ENCODE data around the gene E4F1. TPM values are rescaled to one million over a fixed set of nuclear protein-coding genes. Genes with fewer than 3 reads are reported as not detected.

The E4F1 gene
- total and polyA plus RNA-seq, 5 donors from 2014 or later: 11.6 to 38.7 (median 14.9) TPM

DNA sequence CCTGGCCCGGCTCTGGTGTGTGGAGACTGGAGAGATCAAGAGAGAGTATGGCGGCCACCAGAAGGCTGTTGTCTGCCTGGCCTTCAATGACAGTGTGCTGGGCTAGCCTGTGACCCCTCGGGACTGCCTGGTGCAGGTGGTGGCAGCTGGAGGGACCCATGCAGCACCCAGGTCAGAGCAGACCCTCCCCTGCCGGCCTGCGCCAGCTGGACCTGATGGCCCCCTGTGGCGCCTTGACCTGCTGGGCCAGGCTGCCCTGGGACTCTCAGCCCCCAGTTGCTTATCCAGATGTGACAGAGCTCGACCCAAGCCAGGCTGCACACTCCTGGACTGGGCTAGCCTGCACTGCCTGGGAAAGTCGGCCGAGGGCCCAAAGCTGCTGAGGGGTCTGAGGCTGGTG is 14.6 kb upstream of the E4F1 start:
- Histone ChIP-seq H3K9me3 (ENCODE audit: control insufficient read depth in 2 of 2, low read length in 2 of 2) (no peaks in the 10 kb centered on the region), H3K4me3 (ENCODE audit: low read depth, low read length) (no peak overlapping the region), H3K36me3 (ENCODE audit: control insufficient read depth, insufficient read depth, low read length) (peaks cover 9% of the 10 kb centered on the region), H3K4me1 (ENCODE audit: control insufficient read depth, insufficient read depth, low read length, poor library complexity, severe bottlenecking) (peaks cover 31% of the 10 kb centered on the region), H3K27me3 (ENCODE audit: control insufficient read depth, insufficient read depth, low read length) (no peaks in the 10 kb centered on the region), H3K27ac (ENCODE audit: insufficient read depth, low read length, poor library complexity, severe bottlenecking) (no peak overlapping the region)
- DNase-seq: no peak
- H3K27ac Mint-ChIP-seq: no peak overlapping the region
- H3K36me3 Mint-ChIP-seq: no peaks in the 10 kb centered on the region
- ATAC-seq (ENCODE audit: low read depth in 2 of 2): no peak
- H3K9me3 Mint-ChIP-seq: peaks cover 0 to 1% (median 0%) of the 10 kb centered on the region in 7 donors
- H3K4me1 Mint-ChIP-seq: peaks cover 0 to 37% (median 12%) of the 10 kb centered on the region in 4 donors
- no peak overlapping the region for H3K4me3 Mint-ChIP-seq
- no peaks in the 10 kb centered on the region for H3K27me3 Mint-ChIP-seq

DNA sequence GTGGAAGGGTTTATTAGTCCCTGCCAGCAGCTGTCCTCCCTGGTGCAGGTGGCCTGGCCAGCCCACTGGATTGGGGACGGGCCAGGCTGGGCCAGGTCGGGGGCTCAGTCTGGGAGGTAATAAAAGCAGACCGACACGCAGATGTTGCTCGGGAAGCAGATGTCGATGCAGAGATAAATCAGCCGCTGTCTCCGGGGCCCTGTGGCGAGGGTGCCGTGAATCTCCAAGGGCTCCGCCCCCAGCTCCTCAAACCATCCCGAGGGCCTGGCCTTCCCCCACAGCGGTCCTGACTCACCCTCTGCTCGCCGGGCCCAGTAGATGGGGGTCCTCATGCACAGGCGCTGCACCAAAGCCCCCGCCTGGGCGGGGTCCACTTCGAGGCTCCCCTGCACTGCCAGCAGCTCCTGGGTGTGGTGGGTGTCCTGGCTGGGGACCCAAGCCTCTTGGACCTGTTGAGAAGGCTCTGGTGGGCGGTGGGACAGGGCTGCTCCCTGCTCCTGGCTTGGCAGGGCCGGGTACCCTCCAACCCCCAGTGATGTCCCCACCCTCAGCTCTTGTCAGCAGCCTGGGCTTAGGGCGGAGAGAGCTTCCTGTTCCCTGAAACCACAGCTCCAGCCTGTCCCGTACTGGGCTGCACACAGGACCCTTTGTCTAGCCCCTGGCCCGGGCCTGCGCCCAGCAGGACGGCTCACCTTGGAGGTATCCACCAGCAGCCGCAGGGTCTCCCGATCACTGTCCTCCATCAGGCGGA is 14.0 kb upstream of the E4F1 start:
- no peak for DNase-seq
- Histone ChIP-seq H3K36me3 (ENCODE audit: control insufficient read depth, insufficient read depth, low read length) (peaks cover 9% of the 10 kb centered on the region), H3K27me3 (ENCODE audit: control insufficient read depth, insufficient read depth, low read length) (no peaks in the 10 kb centered on the region), H3K4me1 (ENCODE audit: control insufficient read depth, insufficient read depth, low read length, poor library complexity, severe bottlenecking) (peaks cover 36% of the 10 kb centered on the region), H3K27ac (ENCODE audit: insufficient read depth, low read length, poor library complexity, severe bottlenecking) (no peak overlapping the region), H3K4me3 (ENCODE audit: low read depth, low read length) (no peak overlapping the region), H3K9me3 (ENCODE audit: control insufficient read depth in 2 of 2, low read length in 2 of 2) (no peaks in the 10 kb centered on the region)
- H3K4me3 Mint-ChIP-seq: peak overlapping the region in 1 of 4 donors; percentile 43
- no peaks in the 10 kb centered on the region for H3K36me3 Mint-ChIP-seq
- H3K9me3 Mint-ChIP-seq: peaks cover 0 to 1% (median 0%) of the 10 kb centered on the region in 7 donors
- peaks cover 0 to 36% (median 11%) of the 10 kb centered on the region in 4 donors for H3K4me1 Mint-ChIP-seq
- no peaks in the 10 kb centered on the region for H3K27me3 Mint-ChIP-seq
- H3K27ac Mint-ChIP-seq: no peak overlapping the region
- no peak for ATAC-seq (ENCODE audit: low read depth in 2 of 2)

DNA sequence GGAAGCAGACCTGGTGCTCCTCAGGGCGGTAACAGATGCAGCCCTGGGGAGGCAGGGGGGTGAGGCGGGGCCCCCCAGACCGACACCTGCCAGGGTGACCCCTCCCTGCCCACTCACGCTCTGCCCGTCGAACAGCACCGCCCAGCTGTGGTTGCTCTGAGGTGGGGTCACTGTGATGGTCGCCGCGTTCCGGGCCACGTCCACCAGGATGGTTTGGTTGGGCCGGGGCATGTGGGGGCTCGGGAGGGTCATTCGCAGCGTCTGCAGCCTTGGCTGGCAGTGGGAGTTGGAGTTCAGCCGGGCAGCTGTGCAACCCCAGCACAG is 13.4 kb upstream of the E4F1 start:
- Histone ChIP-seq H3K27ac (ENCODE audit: insufficient read depth, low read length, poor library complexity, severe bottlenecking) (no peak overlapping the region), H3K27me3 (ENCODE audit: control insufficient read depth, insufficient read depth, low read length) (no peaks in the 10 kb centered on the region), H3K4me3 (ENCODE audit: low read depth, low read length) (no peak overlapping the region), H3K36me3 (ENCODE audit: control insufficient read depth, insufficient read depth, low read length) (peaks cover 9% of the 10 kb centered on the region), H3K9me3 (ENCODE audit: control insufficient read depth in 2 of 2, low read length in 2 of 2) (no peaks in the 10 kb centered on the region), H3K4me1 (ENCODE audit: control insufficient read depth, insufficient read depth, low read length, poor library complexity, severe bottlenecking) (peaks cover 31% of the 10 kb centered on the region)
- Mint-ChIP-seq H3K27me3 (no peaks in the 10 kb centered on the region), H3K4me3 (no peak overlapping the region), H3K36me3 (no peaks in the 10 kb centered on the region), H3K9me3 (peaks cover 0 to 1% (median 0%) of the 10 kb centered on the region in 7 donors), H3K4me1 (peaks cover 0 to 32% (median 10%) of the 10 kb centered on the region in 4 donors), H3K27ac (no peak overlapping the region)
- DNase-seq (no peak), ATAC-seq (ENCODE audit: low read depth in 2 of 2) (no peak)

DNA sequence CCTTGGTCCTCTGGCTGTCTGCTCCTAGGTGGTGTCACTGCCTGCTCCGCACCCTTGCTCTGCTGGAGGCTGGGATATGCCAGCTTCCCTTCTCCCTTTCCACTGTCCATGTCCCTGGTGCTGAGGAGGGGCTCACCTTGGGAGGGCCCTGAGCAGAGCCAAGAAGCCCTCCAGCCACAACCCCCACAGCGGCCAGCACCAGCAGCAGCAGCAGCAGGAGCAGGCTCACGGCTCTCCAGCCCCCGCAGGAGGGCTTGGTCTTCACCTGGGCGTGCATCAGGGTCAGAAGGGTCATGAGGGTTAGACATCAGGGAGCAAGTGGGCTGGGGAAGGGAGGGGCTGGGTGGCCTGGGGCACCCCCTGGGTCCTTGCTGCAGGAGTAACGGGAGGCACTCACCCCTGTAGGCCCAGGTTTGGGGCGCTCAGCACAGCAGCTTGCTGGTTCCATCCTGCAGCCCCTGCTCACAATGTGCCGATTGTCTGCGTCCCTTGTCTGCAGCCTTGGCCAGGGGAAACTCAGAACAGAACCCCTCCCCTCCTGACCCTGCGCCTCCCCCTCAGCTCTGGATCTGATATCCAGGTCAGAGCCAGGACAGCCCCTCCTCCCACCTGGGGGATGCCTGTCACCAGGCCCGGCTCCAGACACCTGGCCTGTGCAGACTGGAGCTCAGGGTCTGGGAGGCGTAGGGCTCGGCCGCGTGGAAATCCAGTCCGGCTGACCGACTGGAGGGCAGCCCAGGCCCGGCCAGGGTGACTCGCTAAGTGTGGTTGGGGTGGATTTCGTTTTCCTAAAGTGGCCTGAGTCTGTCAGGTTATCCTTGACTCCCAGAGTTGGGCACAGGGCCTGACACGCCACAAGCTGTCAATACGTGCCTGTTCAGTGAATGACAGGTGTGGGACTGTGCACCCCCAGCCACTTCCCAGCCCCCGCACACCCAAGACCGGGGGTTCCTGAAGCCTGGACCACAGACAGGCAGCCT is 12.7 kb upstream of the E4F1 start, which contains the start of gene BRICD5:
BRICD5 (minus strand) TSS at position 478 of the 980 bp plus-strand sequence; CDS start at position 448, 30 bp downstream.
- no peak for ATAC-seq (ENCODE audit: low read depth in 2 of 2)
- no peak for DNase-seq
- Histone ChIP-seq H3K4me3 (ENCODE audit: low read depth, low read length) (no peak within 1 kb of the TSS), H3K9me3 (ENCODE audit: control insufficient read depth in 2 of 2, low read length in 2 of 2) (no peaks in the 10 kb centered on the region), H3K36me3 (ENCODE audit: control insufficient read depth, insufficient read depth, low read length) (peaks cover 9% of the 10 kb centered on the region), H3K4me1 (ENCODE audit: control insufficient read depth, insufficient read depth, low read length, poor library complexity, severe bottlenecking) (peaks cover 28% of the 10 kb centered on the region), H3K27me3 (ENCODE audit: control insufficient read depth, insufficient read depth, low read length) (no peaks in the 10 kb centered on the region), H3K27ac (ENCODE audit: insufficient read depth, low read length, poor library complexity, severe bottlenecking) (no peak within 1 kb of the TSS)
- Mint-ChIP-seq H3K9me3 (peaks cover 0 to 1% (median 0%) of the 10 kb centered on the region in 7 donors), H3K27me3 (no peaks in the 10 kb centered on the region), H3K4me1 (peaks cover 0 to 34% (median 10%) of the 10 kb centered on the region in 4 donors), H3K4me3 (peak within 1 kb of the TSS in 2 of 4 donors; percentile 57 to 89), H3K36me3 (no peaks in the 10 kb centered on the region), H3K27ac (no peak within 1 kb of the TSS)

DNA sequence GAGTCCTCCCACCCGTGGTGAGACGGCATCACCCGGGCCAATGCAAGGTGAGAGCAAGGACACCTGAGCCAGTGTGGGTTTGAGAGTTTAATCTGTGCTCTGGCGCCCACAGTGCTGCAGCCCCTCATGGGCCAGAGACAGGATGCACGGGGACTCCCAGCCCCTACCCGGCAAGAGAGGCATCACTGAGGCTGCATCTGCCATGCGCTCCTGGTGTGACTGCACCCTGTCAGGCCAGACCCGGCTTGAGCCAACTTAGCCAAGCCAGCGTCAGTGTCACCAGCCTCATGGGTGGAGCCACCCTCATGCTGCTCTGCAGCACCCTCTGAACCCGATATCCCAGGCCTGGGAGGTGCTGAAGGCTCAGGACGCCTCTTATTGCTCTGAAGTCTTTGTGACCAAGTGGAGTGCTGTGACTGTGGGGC is 11.5 kb upstream of the E4F1 start:
- DNase-seq (no peak), ATAC-seq (ENCODE audit: low read depth in 2 of 2) (no peak)
- Histone ChIP-seq H3K9me3 (ENCODE audit: control insufficient read depth in 2 of 2, low read length in 2 of 2) (no peaks in the 10 kb centered on the region), H3K36me3 (ENCODE audit: control insufficient read depth, insufficient read depth, low read length) (peaks cover 9% of the 10 kb centered on the region), H3K4me3 (ENCODE audit: low read depth, low read length) (no peak overlapping the region), H3K27me3 (ENCODE audit: control insufficient read depth, insufficient read depth, low read length) (no peaks in the 10 kb centered on the region), H3K27ac (ENCODE audit: insufficient read depth, low read length, poor library complexity, severe bottlenecking) (no peak overlapping the region), H3K4me1 (ENCODE audit: control insufficient read depth, insufficient read depth, low read length, poor library complexity, severe bottlenecking) (peaks cover 18% of the 10 kb centered on the region)
- Mint-ChIP-seq H3K4me1 (peaks cover 0 to 28% (median 9%) of the 10 kb centered on the region in 4 donors), H3K36me3 (no peaks in the 10 kb centered on the region), H3K27ac (no peak overlapping the region), H3K27me3 (no peaks in the 10 kb centered on the region), H3K4me3 (peak overlapping the region in 3 of 4 donors; percentile 33 to 89 (median 71)), H3K9me3 (peaks cover 0 to 1% (median 0%) of the 10 kb centered on the region in 7 donors)

DNA sequence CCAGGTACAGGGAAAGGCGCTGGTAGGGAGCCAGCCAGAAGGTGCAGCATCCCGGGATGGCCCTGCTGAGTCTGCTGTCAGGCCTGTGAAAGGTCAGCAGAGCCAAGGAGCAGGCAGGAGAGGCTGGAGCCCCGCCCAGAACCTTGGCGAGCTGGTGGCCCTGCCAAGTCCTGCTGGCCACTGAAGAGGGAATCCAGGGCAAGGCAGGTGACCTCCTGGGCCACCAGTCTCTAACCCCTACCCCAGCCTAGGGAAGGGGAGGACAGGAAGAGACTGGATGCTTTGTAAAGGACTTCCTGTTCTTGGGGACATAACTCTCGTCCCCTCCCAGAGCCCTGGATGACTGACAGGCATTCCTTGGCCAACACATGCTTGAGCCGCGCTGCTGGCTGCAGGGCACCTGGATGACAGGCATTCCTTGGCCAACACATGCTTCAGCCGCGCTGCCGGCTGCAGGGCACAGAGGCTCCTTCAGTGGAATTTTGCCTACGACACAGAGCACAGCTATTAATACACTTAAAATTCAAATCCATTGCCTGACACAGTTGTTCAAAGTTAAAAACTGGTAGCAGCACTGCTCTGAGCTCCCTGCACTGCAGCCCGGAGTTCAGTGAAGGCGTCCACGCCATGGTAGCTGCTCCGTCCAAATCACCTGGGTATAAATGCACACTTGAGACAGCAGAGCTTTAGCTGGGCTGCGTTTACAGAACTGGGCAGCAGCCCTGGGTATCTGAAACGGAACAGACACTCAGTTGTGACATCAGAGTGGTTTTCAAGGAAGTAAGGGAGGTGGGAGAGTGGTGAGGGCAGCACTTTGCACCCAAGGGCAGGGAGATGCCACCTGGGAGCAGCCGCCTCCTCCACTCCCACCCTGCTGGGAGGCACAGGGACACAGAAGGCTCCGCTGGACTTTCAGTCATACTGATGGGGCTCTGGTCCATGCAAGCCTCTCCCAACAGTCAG is 10.7 kb upstream of the E4F1 start:
- Histone ChIP-seq H3K27ac (ENCODE audit: insufficient read depth, low read length, poor library complexity, severe bottlenecking) (no peak overlapping the region), H3K4me1 (ENCODE audit: control insufficient read depth, insufficient read depth, low read length, poor library complexity, severe bottlenecking) (peaks cover 18% of the 10 kb centered on the region), H3K36me3 (ENCODE audit: control insufficient read depth, insufficient read depth, low read length) (peaks cover 8% of the 10 kb centered on the region), H3K4me3 (ENCODE audit: low read depth, low read length) (no peak overlapping the region), H3K9me3 (ENCODE audit: control insufficient read depth in 2 of 2, low read length in 2 of 2) (no peaks in the 10 kb centered on the region), H3K27me3 (ENCODE audit: control insufficient read depth, insufficient read depth, low read length) (no peaks in the 10 kb centered on the region)
- H3K4me3 Mint-ChIP-seq: peak overlapping the region; percentile 83 to 89 (median 86)
- H3K27ac Mint-ChIP-seq: peak overlapping the region in 1 of 3 donors; percentile 29
- DNase-seq (no peak), ATAC-seq (ENCODE audit: low read depth in 2 of 2) (no peak)
- H3K4me1 Mint-ChIP-seq: peaks cover 0 to 23% (median 9%) of the 10 kb centered on the region in 4 donors
- H3K9me3 Mint-ChIP-seq: peaks cover 0 to 1% (median 0%) of the 10 kb centered on the region in 7 donors
- H3K36me3 Mint-ChIP-seq: no peaks in the 10 kb centered on the region
- no peaks in the 10 kb centered on the region for H3K27me3 Mint-ChIP-seq

All from CD4-positive, CD25-positive, alpha-beta regulatory T cell (primary cell).